Bone marrow (tissue), 2 donors: ENCODE measurements around the gene ST6GAL2.

Experiments
- DNase-seq, 2 donors: peaks; one replicate each; lab custom pipeline; 2025; lab: John Stamatoyannopoulos, UW

Gene ST6GAL2

DNA sequence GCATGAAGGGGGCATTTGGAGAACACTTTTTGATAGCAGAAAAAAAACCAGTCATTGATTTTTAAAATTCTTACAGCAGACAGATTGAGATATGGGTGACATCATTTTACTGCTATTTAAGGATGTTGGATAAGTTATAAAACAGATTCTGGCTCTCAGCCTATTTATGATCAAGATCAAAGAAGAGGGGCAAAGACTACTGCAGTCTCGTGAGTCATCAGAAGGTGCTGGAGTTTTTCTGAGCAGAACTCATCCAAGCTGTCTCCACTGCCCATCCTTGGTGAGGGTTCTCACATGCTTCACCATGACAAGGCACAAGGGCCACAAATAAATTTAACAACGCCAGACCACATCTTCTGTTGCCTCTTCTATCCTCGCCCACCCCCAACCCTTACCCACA is 58.8 kb downstream of the ST6GAL2 start:
- no peak for DNase-seq

GRCh38 chr2:106825161-106825560 is 60.8 kb downstream of the ST6GAL2 start:
- no peak for DNase-seq

DNA sequence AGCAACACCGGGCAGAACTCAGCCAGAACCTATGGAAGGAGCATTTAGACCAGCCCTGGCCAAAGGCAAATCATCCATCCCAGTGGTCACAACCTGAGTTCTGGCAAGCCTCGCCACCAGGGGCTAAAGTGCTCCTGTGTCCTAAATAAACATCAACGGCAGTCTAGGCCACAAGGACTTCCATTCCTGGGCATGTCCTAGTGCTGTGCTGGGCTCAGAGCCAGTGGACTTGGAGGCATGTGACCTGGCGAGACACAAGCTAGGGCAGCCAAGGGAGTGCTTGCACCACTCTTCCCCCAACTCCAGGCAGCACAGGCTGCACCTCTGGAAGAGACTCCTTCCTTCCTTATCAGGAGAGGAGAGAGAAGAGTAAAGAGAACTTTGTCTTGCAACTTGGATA is 69.0 kb downstream of the ST6GAL2 start:
- DNase-seq, result no peak

DNA sequence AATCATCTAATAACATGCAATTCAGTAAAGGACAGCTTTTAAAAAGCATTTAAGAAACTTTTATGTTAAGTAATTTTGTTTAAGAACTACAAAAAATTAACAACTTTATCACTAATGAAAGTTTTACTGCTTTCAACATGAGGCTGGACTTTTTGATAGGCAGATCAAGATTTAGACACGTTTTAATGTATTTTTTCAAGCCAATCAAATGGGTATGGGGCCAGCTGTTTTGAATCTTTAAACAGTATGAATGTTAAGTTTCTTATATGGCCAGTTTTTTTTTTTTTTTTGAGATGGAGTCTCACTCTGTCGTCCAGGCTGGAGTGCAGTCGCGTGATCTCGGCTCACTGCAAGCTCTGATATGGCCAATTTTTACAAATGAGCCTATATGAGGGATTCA is 73.1 kb downstream of the ST6GAL2 start:
- DNase-seq, result no peak

DNA sequence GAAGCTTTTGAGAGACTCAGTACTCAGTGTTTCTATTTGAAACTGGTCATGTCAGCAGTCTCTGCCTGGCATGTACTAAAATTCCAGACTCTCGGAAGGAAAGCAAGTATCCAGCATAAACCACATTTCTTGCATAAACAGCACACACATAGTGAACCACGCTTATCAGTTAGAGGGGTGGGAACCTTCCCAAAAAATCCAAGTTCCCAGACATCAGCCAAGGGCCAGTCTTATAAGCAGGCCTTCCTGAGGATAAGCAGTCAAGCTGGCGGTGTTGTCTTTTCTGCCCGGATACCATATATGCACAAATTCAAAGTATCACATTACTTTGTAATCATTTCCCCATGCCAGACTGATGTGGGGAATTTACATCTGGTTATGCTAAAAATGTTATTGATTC is 73.6 kb downstream of the ST6GAL2 start:
- DNase-seq, result no peak

GRCh38 chr2:106805716-106806115 is 80.3 kb downstream of the ST6GAL2 start:
- DNase-seq, result no peak

GRCh38 chr2:106804161-106804560 is 81.8 kb downstream of the ST6GAL2 start:
- DNase-seq, result no peak

DNA sequence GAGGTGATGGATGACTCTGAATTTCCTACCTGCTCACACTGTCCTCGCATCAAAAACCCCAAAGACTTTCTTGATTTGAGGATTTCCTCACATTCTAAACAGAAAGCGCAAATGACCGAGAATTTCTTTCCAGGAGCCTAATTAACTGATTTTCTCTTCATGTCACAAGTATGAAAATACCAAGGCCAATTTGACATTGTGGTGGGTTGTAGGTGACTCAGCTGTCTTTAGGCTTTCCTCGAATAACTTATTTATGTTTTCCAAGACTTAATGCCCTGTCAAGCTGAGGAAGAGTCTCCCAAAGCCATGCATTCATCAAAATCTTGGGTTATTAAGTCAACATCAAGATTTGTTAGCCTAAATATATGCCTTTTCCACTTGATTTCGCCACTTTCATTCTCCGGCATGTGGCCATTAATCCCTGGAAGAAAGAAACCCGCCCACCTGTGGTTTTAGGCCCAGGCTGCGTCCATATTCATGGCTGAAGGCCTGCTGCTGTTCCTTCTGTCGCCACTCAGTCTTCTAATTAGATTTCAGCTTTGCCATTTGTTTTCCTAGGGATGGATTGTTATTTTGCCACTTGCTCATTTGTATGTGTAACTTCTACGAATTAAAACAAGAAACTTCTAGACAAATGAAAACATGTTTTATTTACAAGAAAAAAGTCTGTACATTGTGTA is 84.9 kb downstream of the ST6GAL2 start:
- no peak for DNase-seq

- no peak for DNase-seq
These were observed 85.8 kb downstream of the ST6GAL2 start for GRCh38 chr2:106800180-106800579.

DNA sequence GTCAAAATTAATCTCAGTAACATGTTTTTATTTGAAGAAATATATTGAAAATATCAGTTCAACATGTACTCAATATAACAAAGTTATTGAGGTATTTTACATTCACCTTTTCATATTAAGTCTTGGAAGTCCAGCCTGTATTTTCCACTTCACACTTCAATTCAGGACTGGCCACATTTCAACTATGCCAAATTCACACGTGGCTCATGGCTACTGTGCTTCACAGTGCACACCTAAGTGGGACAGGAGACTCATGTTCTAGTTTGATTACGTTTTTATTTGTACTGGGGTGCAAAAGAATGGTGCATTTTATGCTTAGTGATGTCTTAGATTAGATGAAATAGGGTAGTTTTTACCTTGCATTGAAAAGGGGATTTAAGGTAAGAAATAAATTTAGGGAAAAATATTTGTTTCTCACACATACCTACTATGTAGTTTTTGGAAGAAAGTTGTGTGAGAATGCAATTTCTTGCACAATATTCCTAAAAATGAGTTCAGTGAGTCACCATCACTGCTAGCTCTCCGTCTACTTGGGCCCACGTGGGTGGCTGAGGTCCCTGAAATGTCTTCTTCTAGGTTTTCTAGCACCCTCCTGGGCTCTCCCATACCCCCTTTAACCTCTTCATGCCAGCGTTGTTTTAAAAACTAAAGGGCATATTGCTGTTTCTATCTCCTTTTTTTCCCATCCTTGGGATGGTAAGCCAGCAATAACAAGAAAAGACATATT is 87.0 kb downstream of the ST6GAL2 start:
- DNase-seq, result no peak

DNA sequence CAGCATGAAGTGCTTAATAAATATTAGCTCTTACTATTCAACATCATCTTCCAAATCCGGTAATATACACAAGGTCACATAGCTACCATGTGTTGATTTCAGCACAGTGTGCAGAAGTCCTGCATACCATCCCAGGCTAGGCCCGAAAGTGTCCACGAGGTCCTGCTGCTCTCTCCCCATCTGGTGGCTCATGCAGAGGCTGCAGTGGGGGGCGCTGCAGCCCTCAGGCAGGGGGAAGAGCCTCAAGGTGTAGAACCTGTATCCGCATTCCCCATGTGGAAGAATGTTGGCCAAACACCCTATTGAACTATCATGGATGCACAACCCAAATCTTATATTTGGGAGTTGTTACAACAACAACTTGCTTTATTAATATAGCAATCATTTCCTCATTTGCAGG is 88.5 kb downstream of the ST6GAL2 start:
- DNase-seq, result no peak

GRCh38 chr2:106792671-106793070 is 93.3 kb downstream of the ST6GAL2 start:
- DNase-seq, result no peak

DNA sequence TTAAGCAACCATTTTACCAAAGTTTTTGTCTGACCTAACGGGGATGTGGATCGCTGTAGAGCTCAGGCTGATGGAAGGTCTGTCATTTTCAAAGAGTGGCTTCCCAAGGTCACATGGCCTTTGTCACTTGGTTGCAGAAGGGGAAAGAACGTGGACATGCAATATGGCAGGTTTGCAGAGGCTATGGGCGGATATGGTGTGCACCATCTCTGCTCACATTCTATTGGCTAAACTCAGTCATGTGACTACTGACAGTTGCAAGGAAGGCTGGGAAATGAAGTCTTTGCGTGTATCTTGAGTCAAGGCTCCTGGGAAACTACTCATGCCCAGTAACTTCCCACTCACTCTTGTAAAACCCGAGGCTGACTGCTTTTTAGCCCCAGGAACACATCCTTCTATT is 96.8 kb downstream of the ST6GAL2 start:
- no peak for DNase-seq

- DNase-seq, result no peak
These were observed 103.3 kb downstream of the ST6GAL2 start for GRCh38 chr2:106782681-106783080.

- DNase-seq, result no peak
These were observed 104.8 kb downstream of the ST6GAL2 start for GRCh38 chr2:106781196-106781595.

DNA sequence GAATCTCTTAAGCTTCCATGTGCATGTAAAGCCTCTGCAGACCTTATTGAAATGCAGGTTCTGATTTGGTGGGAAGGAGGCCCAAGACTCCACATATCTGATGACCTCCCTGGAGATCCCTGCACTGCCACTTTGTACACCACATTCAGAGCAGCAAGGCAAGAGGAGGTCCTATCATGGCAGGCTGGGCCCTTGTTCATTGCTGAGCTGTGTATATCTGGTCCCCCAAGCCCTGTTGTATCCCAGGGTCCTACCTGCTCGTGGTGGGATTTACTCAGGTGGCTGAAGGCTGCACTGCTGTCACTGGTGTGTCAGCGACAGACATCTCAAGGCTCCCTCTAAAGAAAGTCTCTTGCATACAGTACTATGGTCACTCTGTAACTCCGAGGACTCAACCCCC is 114.2 kb downstream of the ST6GAL2 start:
- DNase-seq, result no peak

DNA sequence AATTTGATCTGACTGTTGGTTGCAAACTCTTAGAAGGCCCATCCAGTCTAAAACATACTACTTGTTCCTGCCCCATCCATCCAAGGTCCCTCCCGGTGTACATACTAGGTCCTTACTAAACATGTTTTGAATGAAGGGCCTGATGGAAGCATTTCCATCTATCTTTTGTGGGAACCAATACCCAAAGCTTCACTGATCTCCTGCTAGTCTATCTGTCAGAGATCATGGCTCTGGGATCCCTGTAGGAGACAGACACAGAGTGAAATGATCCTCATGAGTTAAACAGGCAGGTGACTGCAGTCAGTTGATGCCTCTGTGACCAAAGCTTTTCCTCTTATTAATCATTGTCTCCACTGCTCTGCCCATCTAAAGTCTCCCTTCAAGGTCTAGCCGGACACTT is 115.0 kb downstream of the ST6GAL2 start:
- DNase-seq, result no peak

DNA sequence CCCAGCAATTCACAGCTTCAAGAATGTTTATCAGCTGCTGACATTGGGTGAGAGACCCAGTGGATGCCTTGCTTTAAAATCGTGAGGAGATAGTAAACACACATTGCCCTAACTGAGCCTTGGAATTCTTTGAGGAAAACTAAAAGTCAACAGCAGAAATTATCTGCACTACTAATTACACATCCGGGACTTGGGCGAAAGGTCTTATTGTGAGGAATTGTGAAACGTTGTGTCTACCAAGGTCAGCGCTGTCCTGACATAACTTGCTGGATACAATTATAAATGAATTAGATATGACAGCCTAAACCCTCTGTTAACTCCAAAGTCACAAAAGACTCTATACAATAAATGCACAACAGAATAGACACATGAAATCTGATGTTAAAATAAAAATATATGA is 121.4 kb downstream of the ST6GAL2 start:
- no peak for DNase-seq

DNA sequence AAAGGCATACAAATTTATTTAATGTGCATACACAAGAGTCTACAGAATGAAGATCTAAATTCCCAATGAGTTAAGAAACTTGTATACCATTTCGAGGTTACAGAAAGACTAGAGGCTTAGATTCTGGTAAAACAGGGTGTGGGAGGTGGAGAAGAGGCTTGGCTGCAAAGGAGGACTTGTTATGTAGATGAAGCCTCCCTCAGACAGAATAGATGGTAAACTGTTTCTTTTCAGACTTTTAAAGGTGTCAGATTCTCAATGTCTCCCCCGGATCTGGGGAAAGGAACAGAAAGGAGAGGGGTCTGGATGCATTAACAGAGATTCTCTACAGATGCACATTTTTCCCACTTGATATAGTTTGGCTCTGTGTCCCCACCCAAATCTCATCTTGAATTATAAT is 126.0 kb downstream of the ST6GAL2 start:
- no peak for DNase-seq

- no peak for DNase-seq
These were observed 127.0 kb downstream of the ST6GAL2 start for GRCh38 chr2:106758901-106759497.
